Activated T-helper 17 cell treated with anti-CD3 and anti-CD28 coated beads, Interleukin-2, amount 50 U/mL, for 72 hours (primary cell): ENCODE results near the gene DIAPH3. TPM values are rescaled to one million over a fixed set of nuclear protein-coding genes. Genes with fewer than 3 reads are reported as not detected.

Experiments
- ATAC-seq: fragments of 150-1000 bp; cut with Tn5 transposase; replicated peaks from 2 replicates; pipeline ENCODE4 v1.10.0; 2021; ENCODE audit warnings: mild to moderate bottlenecking, moderate library complexity
- H3K27ac Mint-ChIP-seq: one replicate; pipeline ENCODE4 v1.8.0; 2022; ENCODE audit warnings: mixed read lengths
- H3K27me3 Mint-ChIP-seq: one replicate; pipeline ENCODE4 v1.8.0; 2022; ENCODE audit warnings: mixed read lengths
- H3K36me3 Mint-ChIP-seq: one replicate; pipeline ENCODE4 v1.8.0; 2022; ENCODE audit warnings: low read depth, mild to moderate bottlenecking, mixed read lengths
- H3K4me1 Mint-ChIP-seq: one replicate; pipeline ENCODE4 v1.8.0; 2022; ENCODE audit warnings: mixed read lengths
- H3K4me3 Mint-ChIP-seq: one replicate; pipeline ENCODE4 v1.8.0; 2022; ENCODE audit warnings: mild to moderate bottlenecking, mixed read lengths
- H3K9me3 Mint-ChIP-seq: one replicate; pipeline ENCODE4 v1.8.0; 2022; ENCODE audit warnings: mixed read lengths
- total RNA-seq, 2 donors: library from RNA; stranded (reverse); gene quantifications; one replicate each; pipeline ENCODE4 v1.2.3, GENCODE V29; 2022

Gene DIAPH3
- total RNA-seq, 2 donors from 2014 or later = 23.8 to 31.0 TPM

- no peak overlapping the region for H3K4me3 Mint-ChIP-seq
- H3K9me3 Mint-ChIP-seq = no peaks in the 10 kb centered on the region
- H3K4me1 Mint-ChIP-seq = no peaks in the 10 kb centered on the region
- ATAC-seq = no peak
- no peak overlapping the region for H3K27ac Mint-ChIP-seq
- no peaks in the 10 kb centered on the region for H3K36me3 Mint-ChIP-seq
- H3K27me3 Mint-ChIP-seq = no peaks in the 10 kb centered on the region
Observed at GRCh38 chr13:60000976-60001375, 162.8 kb downstream of the DIAPH3 start.

GRCh38 chr13:60000081-60000480, 163.6 kb downstream of the DIAPH3 start:
- Mint-ChIP-seq H3K36me3 (no peaks in the 10 kb centered on the region), H3K27me3 (no peaks in the 10 kb centered on the region), H3K4me1 (no peaks in the 10 kb centered on the region), H3K4me3 (no peak overlapping the region), H3K27ac (no peak overlapping the region), H3K9me3 (no peaks in the 10 kb centered on the region)
- no peak for ATAC-seq

- Mint-ChIP-seq H3K27me3 (no peaks in the 10 kb centered on the region), H3K4me1 (no peaks in the 10 kb centered on the region), H3K36me3 (no peaks in the 10 kb centered on the region), H3K27ac (no peak overlapping the region), H3K9me3 (no peaks in the 10 kb centered on the region), H3K4me3 (no peak overlapping the region)
- ATAC-seq = no peak
Observed at GRCh38 chr13:59997976-59998375, 165.8 kb downstream of the DIAPH3 start.

DNA sequence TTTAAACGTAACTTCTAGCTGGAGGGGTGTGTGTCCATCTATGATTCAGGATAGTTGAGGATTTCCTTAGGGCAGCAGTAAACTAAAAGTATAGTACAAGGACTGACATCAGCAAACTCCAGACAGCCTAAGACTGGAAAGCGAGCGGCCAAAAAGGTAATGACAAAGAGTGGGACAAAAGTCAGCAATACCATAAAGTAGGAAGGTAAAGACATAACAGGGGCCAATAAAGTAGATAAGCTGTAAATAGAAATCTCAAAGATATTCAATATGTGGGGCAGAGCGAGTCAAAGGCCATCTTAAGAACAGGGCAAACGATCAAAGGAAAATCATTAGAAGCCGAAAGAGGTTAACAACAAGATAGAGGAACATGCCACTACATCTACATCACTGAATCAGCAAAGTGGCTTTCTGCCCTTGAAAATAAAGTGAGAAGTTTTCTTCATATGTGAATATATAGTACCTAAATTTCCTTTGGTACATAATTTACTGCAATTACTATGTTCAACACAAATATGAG, 167.2 kb downstream of the DIAPH3 start:
- Mint-ChIP-seq H3K36me3 (no peaks in the 10 kb centered on the region), H3K27me3 (no peaks in the 10 kb centered on the region), H3K4me3 (no peak overlapping the region), H3K4me1 (no peaks in the 10 kb centered on the region), H3K9me3 (no peaks in the 10 kb centered on the region), H3K27ac (no peak overlapping the region)
- ATAC-seq = no peak

GRCh38 chr13:59991395-59991794, 172.3 kb downstream of the DIAPH3 start:
- H3K4me1 Mint-ChIP-seq = no peaks in the 10 kb centered on the region
- H3K4me3 Mint-ChIP-seq = no peak overlapping the region
- no peaks in the 10 kb centered on the region for H3K36me3 Mint-ChIP-seq
- ATAC-seq = no peak
- H3K9me3 Mint-ChIP-seq = peaks cover 3% of the 10 kb centered on the region
- no peaks in the 10 kb centered on the region for H3K27me3 Mint-ChIP-seq
- no peak overlapping the region for H3K27ac Mint-ChIP-seq

GRCh38 chr13:59982631-59983382, 180.9 kb downstream of the DIAPH3 start:
- Mint-ChIP-seq H3K4me1 (no peaks in the 10 kb centered on the region), H3K27me3 (no peaks in the 10 kb centered on the region), H3K36me3 (no peaks in the 10 kb centered on the region), H3K4me3 (no peak overlapping the region), H3K9me3 (peaks cover under 1% of the 10 kb centered on the region), H3K27ac (no peak overlapping the region)
- no peak for ATAC-seq

GRCh38 chr13:59979589-59979988, 184.1 kb downstream of the DIAPH3 start:
- no peaks in the 10 kb centered on the region for H3K36me3 Mint-ChIP-seq
- H3K4me3 Mint-ChIP-seq = no peak overlapping the region
- H3K27me3 Mint-ChIP-seq = no peaks in the 10 kb centered on the region
- no peaks in the 10 kb centered on the region for H3K4me1 Mint-ChIP-seq
- H3K9me3 Mint-ChIP-seq = no peaks in the 10 kb centered on the region
- no peak for ATAC-seq
- no peak overlapping the region for H3K27ac Mint-ChIP-seq

DNA sequence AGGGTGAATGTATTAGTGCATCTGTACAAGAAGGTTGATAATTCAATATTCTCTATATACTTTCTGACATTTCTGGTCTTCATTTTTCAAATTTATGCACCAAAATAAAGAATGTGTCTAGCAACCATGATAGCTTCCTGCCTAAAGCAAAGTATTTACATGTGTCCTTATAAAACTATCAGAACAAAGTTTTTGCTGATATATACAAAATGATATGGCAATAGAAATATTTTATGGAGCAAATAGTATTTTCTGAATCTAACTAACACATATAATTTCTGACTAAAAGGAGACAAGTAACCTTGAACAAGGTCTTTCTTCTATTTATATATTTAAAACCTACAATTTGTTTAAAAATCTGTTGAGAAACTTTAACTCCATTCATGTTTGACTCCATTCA, 184.9 kb downstream of the DIAPH3 start:
- Mint-ChIP-seq H3K4me1 (no peaks in the 10 kb centered on the region), H3K27ac (no peak overlapping the region), H3K4me3 (no peak overlapping the region), H3K9me3 (no peaks in the 10 kb centered on the region), H3K27me3 (no peaks in the 10 kb centered on the region), H3K36me3 (no peaks in the 10 kb centered on the region)
- ATAC-seq = no peak

- Mint-ChIP-seq H3K4me3 (no peak overlapping the region), H3K27me3 (no peaks in the 10 kb centered on the region)
Observed at GRCh38 chr13:59976856-59977255, 186.9 kb downstream of the DIAPH3 start.

GRCh38 chr13:59975807-59976435, 187.8 kb downstream of the DIAPH3 start:
- H3K36me3 Mint-ChIP-seq = no peaks in the 10 kb centered on the region
- no peak overlapping the region for H3K27ac Mint-ChIP-seq
- H3K9me3 Mint-ChIP-seq = no peaks in the 10 kb centered on the region
- ATAC-seq = no peak
- H3K27me3 Mint-ChIP-seq = no peaks in the 10 kb centered on the region
- H3K4me1 Mint-ChIP-seq = no peaks in the 10 kb centered on the region
- H3K4me3 Mint-ChIP-seq = no peak overlapping the region

More at GRCh38 chr13:59976856-59977255, 186.9 kb downstream of the DIAPH3 start:
- H3K27ac Mint-ChIP-seq = no peak overlapping the region
- no peaks in the 10 kb centered on the region for H3K4me1 Mint-ChIP-seq
- no peaks in the 10 kb centered on the region for H3K9me3 Mint-ChIP-seq
- no peaks in the 10 kb centered on the region for H3K36me3 Mint-ChIP-seq
- no peak for ATAC-seq

- ATAC-seq = no peak
- H3K4me3 Mint-ChIP-seq = no peak overlapping the region
- H3K27me3 Mint-ChIP-seq = no peaks in the 10 kb centered on the region
- H3K4me1 Mint-ChIP-seq = no peaks in the 10 kb centered on the region
- no peak overlapping the region for H3K27ac Mint-ChIP-seq
- H3K9me3 Mint-ChIP-seq = no peaks in the 10 kb centered on the region
- no peaks in the 10 kb centered on the region for H3K36me3 Mint-ChIP-seq
Observed at GRCh38 chr13:59970847-59971246, 192.9 kb downstream of the DIAPH3 start.

DNA sequence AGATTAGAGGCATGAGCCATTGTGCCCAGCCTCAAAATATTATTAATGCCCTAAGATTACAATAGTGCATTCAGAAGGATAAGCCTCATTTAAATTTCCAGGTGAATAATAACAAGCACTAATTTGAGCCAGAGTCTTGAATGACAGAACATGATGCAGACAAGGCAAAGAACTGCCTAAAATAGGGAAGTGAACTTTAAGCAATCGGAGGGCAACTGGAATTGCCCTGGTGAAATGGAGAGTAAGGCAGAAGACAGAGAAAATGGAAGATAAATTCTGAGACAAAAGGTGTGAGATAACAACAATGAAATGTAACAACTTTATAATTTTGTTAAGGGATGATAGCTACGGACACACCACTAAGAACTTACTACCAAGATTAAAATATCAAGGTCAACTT, 199.9 kb downstream of the DIAPH3 start:
- ATAC-seq = no peak
- H3K36me3 Mint-ChIP-seq = no peaks in the 10 kb centered on the region
- no peaks in the 10 kb centered on the region for H3K27me3 Mint-ChIP-seq
- H3K27ac Mint-ChIP-seq = no peak overlapping the region
- H3K4me3 Mint-ChIP-seq = no peak overlapping the region
- H3K4me1 Mint-ChIP-seq = no peaks in the 10 kb centered on the region
- H3K9me3 Mint-ChIP-seq = no peaks in the 10 kb centered on the region

GRCh38 chr13:59963383-59963782, 200.3 kb downstream of the DIAPH3 start:
- Mint-ChIP-seq H3K36me3 (no peaks in the 10 kb centered on the region), H3K27ac (no peak overlapping the region), H3K9me3 (no peaks in the 10 kb centered on the region), H3K27me3 (no peaks in the 10 kb centered on the region), H3K4me1 (no peaks in the 10 kb centered on the region), H3K4me3 (no peak overlapping the region)
- ATAC-seq = no peak

- Mint-ChIP-seq H3K36me3 (no peaks in the 10 kb centered on the region), H3K4me3 (no peak overlapping the region), H3K9me3 (no peaks in the 10 kb centered on the region), H3K27me3 (no peaks in the 10 kb centered on the region), H3K27ac (no peak overlapping the region), H3K4me1 (no peaks in the 10 kb centered on the region)
- no peak for ATAC-seq
Observed at GRCh38 chr13:59962343-59962742, 201.4 kb downstream of the DIAPH3 start.

- ATAC-seq = no peak
- H3K4me1 Mint-ChIP-seq = no peaks in the 10 kb centered on the region
- H3K36me3 Mint-ChIP-seq = no peaks in the 10 kb centered on the region
- no peak overlapping the region for H3K4me3 Mint-ChIP-seq
- peaks cover 8% of the 10 kb centered on the region for H3K9me3 Mint-ChIP-seq
- H3K27me3 Mint-ChIP-seq = no peaks in the 10 kb centered on the region
- H3K27ac Mint-ChIP-seq = no peak overlapping the region
Observed at GRCh38 chr13:59960683-59961082, 203.0 kb downstream of the DIAPH3 start.
